SK-N-MC (cell line): Measurements from ENCODE around the gene CARD9.

ENCODE experiments used
- EZH2 ChIP-seq: fragments of 200-600 bp; sonication (generic); IDR thresholded peaks from one replicate; pipeline ENCODE4 v1.6.1; 2017; ENCODE audit warnings: antibody characterized with exemption
- POLR2AphosphoS5 ChIP-seq: IDR thresholded peaks from 2 replicates; pipeline ENCODE4 v1.6.1; 2012; ENCODE audit warnings: mild to moderate bottlenecking, low read depth, low read length, borderline replicate concordance

DNA sequence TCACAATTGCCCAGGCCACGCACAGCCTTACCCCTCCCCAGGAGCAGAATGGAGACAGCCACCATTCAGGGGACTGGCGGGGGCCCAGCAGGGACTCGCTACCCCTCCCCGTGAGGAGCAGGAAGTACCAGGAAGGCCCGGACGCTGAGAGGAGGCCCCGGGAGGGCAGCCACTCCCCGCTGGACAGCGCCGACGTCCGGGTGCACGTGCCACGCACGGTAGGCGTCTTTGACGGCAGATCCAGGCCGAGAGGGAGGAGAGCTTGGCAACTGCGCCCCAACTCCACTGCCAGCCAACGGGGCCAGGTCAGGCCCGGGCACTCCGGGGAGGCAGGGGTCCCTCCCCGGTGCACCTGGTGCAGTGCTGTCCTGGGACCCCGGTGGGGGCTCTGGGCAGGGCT lies 23.9 kb downstream of the CARD9 start:
- TF ChIP-seq EZH2 (no peak), POLR2AphosphoS5 (no peak)
